PC-9 (cell line): Measurements from ENCODE around the gene TAS2R40.
"Not testable (repeated sequence)": the region's sequence is repeated elsewhere in the genome, so short reads cannot be mapped to it uniquely, and the experiment has no call there.

Experiments
- EZH2 ChIP-seq: fragments of 200-600 bp; sonication (generic); IDR thresholded peaks from 2 replicates; pipeline ENCODE4 v1.8.0; 2017; ENCODE audit warnings: antibody characterized with exemption, low read depth
- TF ChIP-seq, protein P1 (sequence below): fragments of 200-600 bp; sonication (generic); conservative IDR thresholded peaks from 2 replicates; pipeline ENCODE4 v1.6.1; 2017; ENCODE audit warnings: mixed run types, antibody characterized with exemption, mild to moderate bottlenecking, moderate library complexity

DNA sequence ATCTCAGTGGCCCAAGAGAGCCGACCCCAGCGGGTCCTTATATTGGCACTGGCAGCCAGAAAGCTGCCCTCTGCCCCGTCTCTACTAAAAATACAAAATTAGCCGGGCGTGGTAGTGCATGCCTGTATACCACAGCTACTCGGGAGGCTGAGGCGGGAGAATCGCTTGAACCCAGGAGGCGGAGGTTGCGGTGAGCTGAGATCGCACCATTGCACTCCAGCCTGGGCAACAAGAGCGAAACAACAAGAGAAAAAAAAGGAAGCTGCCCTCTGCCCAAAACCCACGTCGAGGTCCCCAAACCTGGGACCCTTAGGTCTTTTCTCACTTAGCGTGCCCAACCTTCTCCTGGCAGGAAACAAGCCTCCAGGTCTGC lies 42.3 kb downstream of the TAS2R40 start:
- TF ChIP-seq, protein P1, sequence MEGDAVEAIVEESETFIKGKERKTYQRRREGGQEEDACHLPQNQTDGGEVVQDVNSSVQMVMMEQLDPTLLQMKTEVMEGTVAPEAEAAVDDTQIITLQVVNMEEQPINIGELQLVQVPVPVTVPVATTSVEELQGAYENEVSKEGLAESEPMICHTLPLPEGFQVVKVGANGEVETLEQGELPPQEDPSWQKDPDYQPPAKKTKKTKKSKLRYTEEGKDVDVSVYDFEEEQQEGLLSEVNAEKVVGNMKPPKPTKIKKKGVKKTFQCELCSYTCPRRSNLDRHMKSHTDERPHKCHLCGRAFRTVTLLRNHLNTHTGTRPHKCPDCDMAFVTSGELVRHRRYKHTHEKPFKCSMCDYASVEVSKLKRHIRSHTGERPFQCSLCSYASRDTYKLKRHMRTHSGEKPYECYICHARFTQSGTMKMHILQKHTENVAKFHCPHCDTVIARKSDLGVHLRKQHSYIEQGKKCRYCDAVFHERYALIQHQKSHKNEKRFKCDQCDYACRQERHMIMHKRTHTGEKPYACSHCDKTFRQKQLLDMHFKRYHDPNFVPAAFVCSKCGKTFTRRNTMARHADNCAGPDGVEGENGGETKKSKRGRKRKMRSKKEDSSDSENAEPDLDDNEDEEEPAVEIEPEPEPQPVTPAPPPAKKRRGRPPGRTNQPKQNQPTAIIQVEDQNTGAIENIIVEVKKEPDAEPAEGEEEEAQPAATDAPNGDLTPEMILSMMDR = not testable (repeated sequence)
- TF ChIP-seq EZH2 = not testable (repeated sequence)
